Mucosa of gallbladder (tissue), 1 donor: ENCODE results near the gene RBBP6. TPM values are rescaled to one million over a fixed set of nuclear protein-coding genes. Genes with fewer than 3 reads are reported as not detected.
A peak's percentile ranks its signal among the peaks of the same experiment; 100 is the strongest.

Experiments used
- DNase-seq: peaks from one replicate; pipeline ENCODE4 v3.0.0-alpha.2; 2020; ENCODE audit warnings: low spot score
- total RNA-seq: library from RNA; stranded (reverse); gene quantifications from one replicate; pipeline ENCODE4 v1.2.1, GENCODE V29; 2021
- donor health status: DM: no; HTN: no; CAD: no.

The RBBP6 gene
- total RNA-seq, 1 donor from 2014 or later: 39.1 TPM

DNA sequence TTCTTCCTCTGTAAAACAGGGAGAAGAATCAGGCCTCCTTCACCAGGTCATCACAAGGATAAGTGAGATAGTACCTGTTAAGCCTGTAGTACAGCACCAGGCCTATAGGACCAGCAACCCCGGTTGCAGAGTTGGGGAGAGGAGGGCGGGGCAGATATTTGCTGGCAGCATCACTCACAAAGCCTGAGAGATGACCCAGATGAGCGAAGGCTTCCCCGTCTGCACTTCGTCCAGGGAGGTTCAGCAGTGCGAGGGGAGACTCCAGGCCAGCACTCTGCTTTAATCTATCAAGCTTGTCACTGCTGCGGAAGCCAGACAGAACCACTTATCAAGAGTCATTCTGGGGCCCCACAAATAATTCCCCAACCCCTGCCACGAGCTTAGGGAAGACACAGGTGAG, 15.8 kb upstream of the RBBP6 start:
- DNase-seq: no peak

DNA sequence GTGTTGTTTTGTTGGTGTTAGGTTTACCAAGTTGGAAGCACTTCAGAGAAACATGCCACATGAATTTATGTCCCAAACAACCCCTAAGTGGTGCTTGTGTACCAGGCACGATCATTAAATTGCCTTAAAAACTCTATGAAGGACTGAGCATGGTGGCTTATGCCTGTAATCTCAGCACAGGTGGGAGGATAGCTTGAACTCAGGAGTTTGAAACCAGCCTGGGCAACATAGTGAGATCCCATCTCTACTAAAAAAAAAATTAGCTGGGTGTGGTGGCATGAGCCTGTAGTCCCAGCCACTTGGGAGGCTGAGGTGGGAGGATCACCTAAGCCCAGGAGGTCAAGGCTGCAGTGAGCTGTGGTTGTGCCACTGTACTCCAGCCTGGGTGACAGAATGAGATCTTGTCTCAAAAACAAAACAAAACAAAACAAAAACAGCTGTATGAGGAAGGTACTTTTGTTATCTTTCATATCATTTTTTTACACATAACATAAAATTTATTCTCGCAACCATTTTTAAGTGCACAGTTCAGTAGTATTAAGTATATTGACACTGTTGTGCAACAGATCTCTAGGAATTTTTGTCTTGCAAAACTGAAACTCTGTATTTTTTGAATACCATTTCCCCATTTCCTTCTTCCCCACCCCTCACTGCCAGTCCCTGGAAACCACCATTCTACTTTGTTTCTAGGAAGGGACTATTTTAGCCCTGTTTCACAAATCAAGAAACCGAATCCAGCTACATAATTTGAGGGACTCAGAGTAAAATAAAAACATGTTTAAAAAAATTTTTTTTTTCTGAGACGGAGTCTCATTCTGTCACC, 14.3 kb upstream of the RBBP6 start:
- no peak for DNase-seq

DNA sequence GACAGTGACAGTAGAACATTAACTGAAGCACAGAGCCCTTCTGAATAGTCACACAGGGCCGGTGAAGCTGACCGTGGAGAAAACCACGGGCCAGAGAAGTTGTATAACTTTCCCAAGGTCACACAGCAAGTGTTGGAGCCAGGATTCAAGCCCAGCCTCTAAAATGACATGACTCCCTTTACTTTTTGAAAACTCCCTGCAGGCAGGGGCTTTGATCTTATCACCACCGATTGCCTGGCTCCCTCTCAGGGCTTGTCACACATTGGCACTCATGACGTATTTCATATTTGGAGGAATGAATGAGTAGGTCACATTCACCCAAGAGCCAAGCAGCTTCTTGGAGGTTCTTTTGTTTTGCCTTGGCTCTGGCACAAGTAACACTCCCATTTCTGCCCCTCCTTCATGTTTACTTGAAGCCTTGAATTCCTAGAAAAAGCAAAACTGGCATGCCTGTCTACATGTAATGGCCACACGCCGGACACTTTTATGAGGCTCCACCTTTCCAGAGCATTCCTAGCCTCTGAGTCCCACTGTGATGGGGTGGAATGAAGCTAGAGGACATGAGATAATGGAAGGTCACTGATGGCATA, 13.3 kb upstream of the RBBP6 start:
- DNase-seq: peak; percentile 11

DNA sequence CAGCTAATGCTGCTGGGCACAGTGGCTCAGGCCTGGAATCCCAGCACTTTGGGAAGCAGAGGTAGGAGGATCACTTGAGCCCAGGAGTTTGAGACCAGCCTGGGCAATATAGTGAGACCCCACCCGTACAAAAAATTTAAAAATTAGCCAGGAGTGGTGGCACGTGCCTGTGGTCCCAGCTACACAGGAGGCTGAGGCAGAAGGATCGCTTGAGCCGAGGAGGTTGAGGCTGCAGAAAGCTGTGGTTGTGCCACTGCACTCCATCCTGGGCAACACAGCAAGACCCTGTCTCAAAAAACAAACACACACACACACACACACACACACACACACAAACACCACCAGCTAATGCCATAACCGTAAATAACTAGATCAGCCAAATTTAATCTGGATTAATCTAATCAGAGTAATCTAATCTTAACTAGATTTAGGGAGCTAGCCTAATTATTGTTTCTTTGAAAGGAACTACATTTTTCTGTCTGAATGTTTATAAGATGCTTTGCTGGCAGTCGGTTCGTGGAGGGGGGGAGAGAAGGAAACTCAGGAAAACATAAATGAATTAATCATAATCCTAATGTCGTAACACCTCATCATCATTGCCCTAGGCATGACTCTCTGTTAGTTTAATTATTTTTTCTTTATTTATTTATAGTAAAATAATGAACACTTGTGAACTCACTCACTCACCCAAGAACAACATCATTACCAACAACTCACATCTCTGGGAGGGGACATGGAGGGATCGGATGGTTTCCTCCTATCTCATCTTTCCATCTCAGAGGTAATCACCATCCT, 12.5 kb upstream of the RBBP6 start:
- DNase-seq: no peak

DNA sequence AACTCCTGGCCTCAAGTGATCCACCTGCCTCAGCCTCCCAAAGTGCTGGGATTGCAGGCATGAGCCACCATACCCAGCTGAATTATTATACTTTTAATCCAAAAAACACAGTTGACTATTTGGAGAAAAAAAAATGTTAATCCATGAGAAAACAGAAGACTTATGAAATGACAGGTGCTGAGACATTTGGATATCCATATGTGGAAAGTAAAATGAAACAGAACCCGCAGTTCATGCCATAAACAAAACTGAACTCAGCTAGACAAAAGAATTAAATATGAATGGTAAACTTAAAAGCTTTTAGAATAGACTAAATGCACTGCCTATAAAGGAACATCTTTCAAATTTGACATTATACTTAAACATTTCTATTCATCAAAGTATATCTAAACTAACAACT, 8.2 kb upstream of the RBBP6 start:
- DNase-seq: no peak

DNA sequence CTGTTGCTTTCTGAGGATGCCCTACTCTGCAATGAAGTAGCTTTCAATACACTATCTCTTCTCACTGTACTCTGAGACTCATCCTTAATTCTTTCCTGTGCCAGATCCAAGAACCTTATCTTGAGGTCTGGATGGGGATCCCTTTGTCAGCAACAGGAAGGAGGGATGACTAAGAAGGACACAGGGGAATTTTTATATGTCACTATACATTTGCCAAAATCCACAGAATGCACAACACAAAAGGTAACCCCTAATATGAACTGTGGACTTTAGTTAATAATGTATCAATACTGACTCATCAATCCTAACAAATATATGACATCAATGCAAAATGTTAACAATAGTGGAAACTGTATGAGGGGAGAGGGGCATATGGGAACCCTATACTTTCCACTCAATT, 4.7 kb upstream of the RBBP6 start:
- DNase-seq: no peak

DNA sequence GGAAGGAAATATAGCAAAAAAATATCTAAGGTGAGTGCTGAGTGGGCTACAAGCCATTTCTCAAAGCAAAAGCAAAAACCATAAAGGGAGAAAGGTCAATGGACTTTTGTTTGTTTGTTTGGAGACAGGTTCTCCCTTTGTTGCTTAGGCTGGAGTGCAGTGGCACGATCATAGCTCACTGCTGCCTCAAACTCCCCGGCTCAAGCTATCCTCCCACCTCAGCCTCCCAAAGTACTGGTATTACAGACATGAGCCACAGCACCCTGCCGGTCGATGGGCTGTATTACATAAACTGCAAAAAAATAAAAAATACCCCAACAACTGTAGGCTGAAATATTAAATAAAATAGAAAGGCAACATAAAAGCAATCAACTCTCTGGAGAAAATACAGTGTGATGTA, 3.5 kb upstream of the RBBP6 start:
- DNase-seq: no peak

DNA sequence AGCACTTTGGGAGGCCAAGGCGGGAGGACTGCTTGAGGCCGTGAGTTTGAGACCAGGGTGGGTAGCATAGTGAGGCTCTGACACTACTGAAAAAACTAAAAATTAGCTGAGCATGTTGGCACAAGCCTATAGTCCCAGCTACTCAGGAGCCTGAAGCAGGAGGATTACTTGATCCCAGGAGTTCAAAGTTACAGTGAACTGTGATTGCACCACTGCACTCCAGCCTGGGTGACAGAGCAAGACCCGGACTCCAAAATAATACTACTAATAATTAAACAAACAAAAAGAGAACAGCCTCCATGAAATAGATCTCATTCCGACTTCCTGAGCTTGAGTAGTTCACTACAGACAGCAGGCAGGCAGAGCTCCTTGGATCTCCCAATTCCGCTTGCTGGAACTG, 2.7 kb upstream of the RBBP6 start:
- no peak for DNase-seq

DNA sequence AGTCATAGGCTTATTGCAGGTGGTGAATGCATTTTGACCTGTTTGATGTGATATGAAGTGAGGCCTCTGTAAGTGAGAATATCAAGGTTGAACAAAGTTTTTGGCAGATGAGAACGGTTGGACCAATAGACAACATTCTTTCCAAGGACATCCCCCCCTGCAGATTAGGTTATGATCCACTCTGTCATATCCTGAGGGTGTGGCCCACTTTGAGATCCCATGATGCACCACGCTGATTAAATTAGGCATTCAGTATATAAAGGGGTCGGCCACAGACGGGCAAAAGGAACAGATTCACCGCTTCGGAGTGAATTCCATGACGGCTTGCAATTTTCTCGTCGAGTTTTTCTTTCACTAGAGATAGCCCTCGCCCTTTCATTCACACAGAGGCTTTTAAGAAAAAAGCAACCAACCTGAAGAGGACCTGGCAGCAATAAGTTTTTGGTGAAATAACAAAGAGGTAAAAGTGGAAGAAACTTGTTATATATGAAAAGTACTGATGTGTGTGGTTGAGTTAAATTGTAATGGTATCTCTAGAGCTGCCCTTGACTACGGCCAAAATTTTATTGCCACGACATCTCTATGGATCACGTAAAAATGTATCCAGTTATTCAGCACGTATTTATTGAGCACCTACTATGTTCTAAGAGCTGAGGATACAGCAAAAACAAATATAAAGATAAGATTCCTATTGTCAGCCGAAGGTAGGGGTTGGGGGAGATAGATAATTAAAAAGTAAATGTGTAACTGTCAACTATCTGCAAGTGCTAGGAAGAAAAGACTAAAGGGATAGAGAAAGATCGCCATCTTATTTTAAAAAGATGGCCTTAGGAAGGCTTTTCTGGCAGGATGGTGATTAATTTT, 1.7 kb upstream of the RBBP6 start:
- DNase-seq: no peak

DNA sequence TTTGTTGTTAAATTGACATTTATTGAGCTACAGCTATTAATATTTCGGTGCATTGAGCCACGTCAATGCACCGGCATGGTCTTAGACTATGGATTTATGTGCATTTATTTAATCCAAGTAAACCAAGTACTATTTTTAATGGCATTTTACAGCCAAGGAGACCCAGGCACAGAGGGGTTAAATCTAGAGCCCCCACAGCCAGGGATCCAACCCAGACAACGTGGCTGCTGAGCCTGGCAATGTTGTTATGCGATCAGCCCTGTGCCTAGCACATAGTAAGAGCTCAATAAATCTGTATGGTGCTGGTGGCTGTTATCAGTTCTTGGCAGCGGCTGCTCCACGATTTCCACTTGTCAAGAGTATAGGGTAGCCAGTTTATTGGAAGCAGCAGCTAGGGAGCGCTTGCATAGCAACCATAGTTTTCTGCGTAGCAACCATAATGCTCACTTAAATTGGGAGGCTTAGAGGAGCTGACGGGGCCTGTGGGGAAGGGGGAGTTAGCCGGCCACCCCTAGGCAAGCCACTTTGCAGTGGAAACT, 541 bp upstream of the RBBP6 start:
- no peak for DNase-seq

DNA sequence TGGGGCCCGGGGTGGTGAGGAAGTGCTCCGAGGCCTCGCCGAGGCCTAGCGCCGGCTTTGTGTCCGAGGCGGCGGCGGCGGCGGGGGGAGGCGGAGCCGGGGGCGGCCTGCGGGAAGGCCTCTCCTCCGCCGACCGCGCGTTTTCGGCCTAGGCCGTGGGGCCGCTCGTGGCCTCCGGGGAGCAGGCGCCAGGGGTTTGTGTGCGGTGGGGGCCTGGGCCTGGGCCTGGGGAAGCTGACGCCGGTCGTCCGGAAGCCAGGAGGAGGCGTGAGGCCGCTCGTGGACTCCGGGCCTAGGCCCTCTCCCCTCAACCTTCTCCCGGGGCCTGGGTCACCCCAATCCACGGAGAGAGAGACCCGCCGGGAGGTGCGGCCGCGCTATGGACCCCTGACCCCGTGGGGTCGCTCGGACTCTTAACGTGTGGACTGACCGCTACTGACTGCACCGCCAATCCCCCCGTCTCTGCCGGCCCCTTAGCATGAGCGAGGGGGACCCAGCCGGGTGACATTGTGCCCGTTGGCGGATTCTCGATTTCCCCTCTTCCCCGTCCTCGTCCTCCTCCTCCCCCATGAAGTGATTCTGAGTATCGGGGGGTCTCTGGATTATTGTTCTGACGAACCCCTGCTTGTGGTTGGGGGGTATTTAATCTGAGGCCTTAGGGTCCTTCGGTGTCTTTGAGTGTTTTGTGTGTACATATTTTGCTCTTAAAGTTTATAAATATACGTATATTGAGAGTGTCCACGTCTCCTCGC, 660 bp downstream of the RBBP6 start:
- peak; percentile 40 for DNase-seq

DNA sequence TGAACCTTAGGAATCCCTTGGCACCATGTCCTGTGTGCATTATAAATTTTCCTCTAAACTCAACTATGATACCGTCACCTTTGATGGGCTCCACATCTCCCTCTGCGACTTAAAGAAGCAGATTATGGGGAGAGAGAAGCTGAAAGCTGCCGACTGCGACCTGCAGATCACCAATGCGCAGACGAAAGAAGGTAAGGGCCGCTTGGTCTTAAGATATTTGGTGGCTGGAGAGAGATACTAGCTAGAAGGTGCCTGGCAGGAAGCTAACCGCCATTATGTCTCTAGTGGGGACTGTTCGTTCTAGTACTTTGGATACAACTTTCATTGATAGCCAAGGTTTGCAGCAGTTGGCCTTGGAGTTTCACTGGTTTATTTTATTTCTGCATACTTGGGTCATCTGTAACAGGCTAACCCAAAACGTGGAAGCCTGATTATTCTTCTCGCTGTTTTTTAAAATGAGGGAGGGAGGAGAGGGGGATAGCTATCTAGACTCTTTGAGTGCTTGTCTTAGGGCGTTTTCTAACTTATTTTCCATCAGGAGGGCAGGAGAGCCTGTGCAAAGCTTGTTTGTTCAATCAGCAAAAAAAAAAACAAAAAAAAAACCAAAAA, 1.3 kb downstream of the RBBP6 start:
- no peak for DNase-seq

DNA sequence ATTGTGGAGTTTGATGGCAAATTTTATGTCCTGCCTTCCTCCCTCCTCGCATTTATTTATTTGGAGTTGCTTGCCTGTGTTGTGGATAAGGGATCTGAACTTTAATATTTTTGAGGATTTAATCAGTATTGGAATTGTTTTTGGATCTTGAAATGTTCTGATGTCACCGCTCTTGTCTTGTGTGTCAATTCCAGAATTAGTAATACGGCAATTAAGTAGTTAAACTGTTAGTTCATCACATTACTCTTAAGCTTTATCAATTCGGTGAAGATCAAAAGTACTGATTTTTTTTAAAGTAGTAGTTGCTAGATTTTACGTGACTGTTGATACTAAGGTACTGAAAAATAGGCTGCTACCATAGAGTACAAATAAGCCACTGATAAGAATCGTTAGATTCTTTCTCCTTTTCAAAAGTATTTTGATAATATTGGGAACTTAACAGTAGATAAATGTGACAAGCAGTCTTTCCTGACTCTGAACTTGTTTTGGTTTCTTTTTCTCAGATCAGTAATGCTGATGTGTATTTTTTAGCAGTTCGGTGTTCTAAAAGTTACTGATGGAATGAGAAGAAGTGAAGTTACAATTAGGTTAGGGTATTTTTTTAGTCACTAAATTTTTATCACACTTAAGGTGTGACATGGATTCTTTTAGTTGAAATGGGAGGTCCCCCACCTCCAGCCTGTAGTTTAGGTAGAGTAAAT, 2.0 kb downstream of the RBBP6 start:
- no peak for DNase-seq

DNA sequence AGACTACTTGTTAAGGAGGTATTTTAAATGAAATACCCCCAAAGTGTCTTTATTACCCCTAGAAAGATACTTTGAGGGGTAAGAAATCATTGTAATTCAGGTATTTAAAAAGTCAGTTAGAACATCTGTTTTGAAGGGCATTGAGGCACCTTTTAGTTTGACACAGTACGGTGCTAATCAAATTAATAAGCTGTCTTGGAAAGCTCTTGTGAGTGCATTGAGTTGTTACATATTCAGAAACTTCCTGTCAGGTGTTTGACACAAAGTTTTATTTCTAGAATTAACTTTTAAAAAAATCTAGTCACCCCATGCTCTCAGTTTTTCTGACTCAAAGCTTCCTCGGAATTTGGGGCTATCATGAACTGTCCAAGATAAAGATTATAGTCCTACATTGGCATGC, 4.6 kb downstream of the RBBP6 start:
- no peak for DNase-seq

DNA sequence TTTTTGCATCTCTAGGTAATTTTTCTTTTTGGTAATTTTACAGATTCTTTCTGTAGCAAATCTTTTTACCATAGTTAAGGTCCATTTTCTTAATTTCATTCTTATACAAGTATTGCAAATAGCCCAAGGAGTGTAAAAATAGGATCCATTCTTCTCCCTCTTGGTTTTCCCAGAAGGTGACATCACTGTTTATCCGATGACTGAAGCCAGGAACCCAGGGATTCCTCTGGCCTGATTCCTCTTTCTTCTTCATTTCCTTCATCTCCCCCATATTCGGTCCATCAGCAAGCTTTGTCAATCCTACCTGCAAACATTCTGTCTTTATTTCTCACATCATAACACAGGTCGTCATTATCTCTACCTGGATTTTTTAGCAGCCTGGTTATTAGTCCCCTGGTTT, 5.3 kb downstream of the RBBP6 start:
- DNase-seq: no peak

DNA sequence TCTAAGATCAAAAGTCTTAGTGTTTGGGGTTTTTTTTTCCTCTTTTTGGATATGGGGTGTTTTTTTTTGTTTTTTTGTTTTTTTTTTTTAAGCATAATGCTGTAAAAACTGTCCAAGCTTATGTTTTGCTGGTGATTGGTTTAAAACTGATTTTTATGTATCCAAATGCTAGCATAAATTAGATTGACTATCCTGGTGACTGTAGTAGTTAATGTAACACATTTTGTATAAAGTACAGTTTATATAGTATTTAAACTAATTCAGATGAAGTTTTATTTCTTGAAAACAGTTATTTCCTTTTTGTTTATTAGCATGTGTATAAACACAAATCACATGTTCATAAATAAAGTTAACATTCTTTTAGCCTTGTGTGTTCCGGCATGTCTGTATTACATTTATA, 10.9 kb downstream of the RBBP6 start:
- DNase-seq: no peak

DNA sequence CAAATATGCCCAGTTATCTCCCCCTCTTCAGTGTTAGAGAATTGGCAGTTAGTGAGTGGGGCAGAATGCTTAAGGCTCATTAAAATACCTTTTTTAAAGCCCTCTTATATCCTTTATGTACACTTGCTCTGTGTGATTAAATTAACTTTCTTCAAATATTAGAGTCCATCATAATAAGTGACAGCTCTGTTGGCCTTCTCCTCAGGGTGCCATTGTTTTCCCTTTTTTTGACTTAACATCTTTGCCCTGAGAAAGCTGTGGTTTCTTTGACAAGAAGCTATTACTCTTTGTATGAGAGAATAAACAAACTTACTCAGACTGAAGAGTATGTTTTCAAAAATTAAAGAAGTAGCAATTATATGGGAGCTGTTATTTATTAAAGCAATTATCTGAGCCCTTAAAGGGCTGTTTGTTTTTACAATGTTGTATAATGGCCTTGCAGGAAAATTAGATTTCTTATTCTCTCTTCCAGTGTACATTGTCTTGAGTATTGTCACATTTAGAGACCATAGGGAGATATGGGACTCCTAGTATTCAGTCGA, 13.4 kb downstream of the RBBP6 start:
- DNase-seq: no peak

DNA sequence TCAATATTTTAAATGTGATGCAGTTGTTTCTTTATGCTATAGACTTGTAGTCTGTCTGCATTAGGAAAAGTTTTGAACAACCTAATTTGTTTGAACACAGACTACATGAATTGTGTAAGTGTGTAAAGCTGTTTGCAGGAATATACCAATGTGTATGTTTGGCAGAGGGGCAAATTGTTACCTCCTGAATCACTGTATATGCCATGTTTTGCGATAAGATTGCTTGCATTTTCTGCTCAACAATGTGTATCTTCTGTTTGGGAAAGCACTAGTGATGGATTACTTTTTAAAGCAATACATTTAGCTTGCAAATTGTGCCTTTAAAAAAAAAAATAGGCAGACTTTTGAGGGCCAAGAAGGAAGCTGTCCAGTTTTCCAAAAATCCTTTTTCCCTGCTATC, 14.6 kb downstream of the RBBP6 start:
- no peak for DNase-seq

DNA sequence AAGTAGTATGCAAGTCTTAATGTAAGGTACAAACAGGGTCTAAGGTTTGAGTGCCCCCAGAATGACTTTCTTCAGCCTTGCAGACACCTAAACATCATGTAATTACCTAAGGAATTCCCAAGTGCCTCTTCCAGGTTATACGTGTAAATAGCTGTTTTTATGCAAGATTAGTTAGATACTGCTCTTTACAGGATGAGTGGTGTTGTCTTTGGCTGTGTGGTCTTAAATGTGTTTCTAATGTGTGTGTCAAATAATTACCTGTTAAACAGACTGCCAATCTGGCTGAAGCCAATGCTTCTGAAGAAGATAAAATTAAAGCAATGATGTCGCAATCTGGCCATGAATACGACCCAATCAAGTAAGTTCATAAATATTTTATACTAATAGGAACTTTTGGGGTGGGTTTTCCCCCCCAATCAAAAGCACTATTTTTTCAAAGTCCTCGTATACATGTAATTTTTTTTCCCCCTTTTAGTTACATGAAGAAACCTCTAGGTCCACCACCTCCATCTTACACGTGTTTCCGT, 16.0 kb downstream of the RBBP6 start:
- DNase-seq: no peak
